ENCODE measurements around the gene CAMTA1. TPM values are rescaled to one million over a fixed set of nuclear protein-coding genes. Genes with fewer than 3 reads are reported as not detected.

Gene CAMTA1
- polyA plus RNA-seq, 1 donor from 2014 or later: 162 TPM

DNA sequence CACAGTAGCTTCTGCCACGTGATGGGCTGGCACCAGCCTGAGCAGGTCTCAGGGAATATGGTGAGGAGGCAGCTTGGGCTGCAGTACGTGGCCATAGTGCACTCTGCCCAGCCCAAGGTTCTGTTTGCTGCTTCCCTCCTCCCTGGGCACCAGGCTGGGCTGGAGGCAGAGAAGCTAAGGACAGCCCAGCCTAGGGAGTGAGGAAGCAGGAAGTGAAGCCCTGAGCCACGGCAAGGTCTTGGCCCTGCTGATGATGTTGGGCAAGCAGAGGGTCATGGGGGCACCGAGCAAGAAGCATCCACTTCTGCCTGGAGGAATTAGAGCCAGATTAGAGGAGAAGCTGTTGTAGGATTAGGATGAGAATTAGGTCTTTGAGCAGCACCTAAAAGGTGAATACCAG is 659.1 kb downstream of the CAMTA1 start:
- no peaks in the 10 kb centered on the region for H3F3A ChIP-seq (ENCODE audit: insufficient read depth, low read length, poor library complexity, severe bottlenecking)
- H3K79me2 ChIP-seq (replicated peaks; ENCODE audit: insufficient read depth, low read length): no peaks in the 10 kb centered on the region
- H3K9ac ChIP-seq (ENCODE audit: low read length): no peak overlapping the region
- no peaks in the 10 kb centered on the region for H3K27me3 ChIP-seq (ENCODE audit: insufficient read depth, low read depth, low read length)
- no peak overlapping the region for H3K4me3 ChIP-seq (ENCODE audit: low read length)
- H4K20me1 ChIP-seq (ENCODE audit: insufficient read depth): no peaks in the 10 kb centered on the region
- H3K9me2 ChIP-seq (ENCODE audit: insufficient read depth, low read length): no peaks in the 10 kb centered on the region
- no peak overlapping the region for H3K4me2 ChIP-seq (ENCODE audit: low read length)
- no peaks in the 10 kb centered on the region for H3K36me3 ChIP-seq (ENCODE audit: insufficient read depth, low read length)
- no peak overlapping the region for H2AFZ ChIP-seq (ENCODE audit: low read depth, low read length)
- TF ChIP-seq, protein P1, sequence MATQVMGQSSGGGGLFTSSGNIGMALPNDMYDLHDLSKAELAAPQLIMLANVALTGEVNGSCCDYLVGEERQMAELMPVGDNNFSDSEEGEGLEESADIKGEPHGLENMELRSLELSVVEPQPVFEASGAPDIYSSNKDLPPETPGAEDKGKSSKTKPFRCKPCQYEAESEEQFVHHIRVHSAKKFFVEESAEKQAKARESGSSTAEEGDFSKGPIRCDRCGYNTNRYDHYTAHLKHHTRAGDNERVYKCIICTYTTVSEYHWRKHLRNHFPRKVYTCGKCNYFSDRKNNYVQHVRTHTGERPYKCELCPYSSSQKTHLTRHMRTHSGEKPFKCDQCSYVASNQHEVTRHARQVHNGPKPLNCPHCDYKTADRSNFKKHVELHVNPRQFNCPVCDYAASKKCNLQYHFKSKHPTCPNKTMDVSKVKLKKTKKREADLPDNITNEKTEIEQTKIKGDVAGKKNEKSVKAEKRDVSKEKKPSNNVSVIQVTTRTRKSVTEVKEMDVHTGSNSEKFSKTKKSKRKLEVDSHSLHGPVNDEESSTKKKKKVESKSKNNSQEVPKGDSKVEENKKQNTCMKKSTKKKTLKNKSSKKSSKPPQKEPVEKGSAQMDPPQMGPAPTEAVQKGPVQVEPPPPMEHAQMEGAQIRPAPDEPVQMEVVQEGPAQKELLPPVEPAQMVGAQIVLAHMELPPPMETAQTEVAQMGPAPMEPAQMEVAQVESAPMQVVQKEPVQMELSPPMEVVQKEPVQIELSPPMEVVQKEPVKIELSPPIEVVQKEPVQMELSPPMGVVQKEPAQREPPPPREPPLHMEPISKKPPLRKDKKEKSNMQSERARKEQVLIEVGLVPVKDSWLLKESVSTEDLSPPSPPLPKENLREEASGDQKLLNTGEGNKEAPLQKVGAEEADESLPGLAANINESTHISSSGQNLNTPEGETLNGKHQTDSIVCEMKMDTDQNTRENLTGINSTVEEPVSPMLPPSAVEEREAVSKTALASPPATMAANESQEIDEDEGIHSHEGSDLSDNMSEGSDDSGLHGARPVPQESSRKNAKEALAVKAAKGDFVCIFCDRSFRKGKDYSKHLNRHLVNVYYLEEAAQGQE (IDR thresholded peaks at IDR 0.05; ENCODE audit: borderline replicate concordance): no peak
- TF ChIP-seq TAF1 (IDR thresholded peaks at IDR 0.05; ENCODE audit: low read depth): no peak
- TF ChIP-seq EZH2 (IDR thresholded peaks at IDR 0.05; ENCODE audit: borderline replicate concordance, insufficient read depth, low read length, poor library complexity, severe bottlenecking): no peak
- no peak for TF ChIP-seq SMC3 (conservative IDR thresholded peaks at IDR 0.05; ENCODE audit: poor library complexity)
- no peak for TF ChIP-seq MXI1 (conservative IDR thresholded peaks at IDR 0.05; ENCODE audit: poor library complexity, severe bottlenecking)
- no peak for TF ChIP-seq RAD21 (conservative IDR thresholded peaks at IDR 0.05)
- TF ChIP-seq, protein P2, sequence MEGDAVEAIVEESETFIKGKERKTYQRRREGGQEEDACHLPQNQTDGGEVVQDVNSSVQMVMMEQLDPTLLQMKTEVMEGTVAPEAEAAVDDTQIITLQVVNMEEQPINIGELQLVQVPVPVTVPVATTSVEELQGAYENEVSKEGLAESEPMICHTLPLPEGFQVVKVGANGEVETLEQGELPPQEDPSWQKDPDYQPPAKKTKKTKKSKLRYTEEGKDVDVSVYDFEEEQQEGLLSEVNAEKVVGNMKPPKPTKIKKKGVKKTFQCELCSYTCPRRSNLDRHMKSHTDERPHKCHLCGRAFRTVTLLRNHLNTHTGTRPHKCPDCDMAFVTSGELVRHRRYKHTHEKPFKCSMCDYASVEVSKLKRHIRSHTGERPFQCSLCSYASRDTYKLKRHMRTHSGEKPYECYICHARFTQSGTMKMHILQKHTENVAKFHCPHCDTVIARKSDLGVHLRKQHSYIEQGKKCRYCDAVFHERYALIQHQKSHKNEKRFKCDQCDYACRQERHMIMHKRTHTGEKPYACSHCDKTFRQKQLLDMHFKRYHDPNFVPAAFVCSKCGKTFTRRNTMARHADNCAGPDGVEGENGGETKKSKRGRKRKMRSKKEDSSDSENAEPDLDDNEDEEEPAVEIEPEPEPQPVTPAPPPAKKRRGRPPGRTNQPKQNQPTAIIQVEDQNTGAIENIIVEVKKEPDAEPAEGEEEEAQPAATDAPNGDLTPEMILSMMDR (IDR thresholded peaks at IDR 0.05; ENCODE audit: poor library complexity, severe bottlenecking): no peak
- TF ChIP-seq EP300 (conservative IDR thresholded peaks at IDR 0.05; ENCODE audit: poor library complexity, severe bottlenecking): no peak
- H3K27ac ChIP-seq (ENCODE audit: low read length): no peak overlapping the region
- H3K9me3 ChIP-seq (ENCODE audit: low read length): no peaks in the 10 kb centered on the region

DNA sequence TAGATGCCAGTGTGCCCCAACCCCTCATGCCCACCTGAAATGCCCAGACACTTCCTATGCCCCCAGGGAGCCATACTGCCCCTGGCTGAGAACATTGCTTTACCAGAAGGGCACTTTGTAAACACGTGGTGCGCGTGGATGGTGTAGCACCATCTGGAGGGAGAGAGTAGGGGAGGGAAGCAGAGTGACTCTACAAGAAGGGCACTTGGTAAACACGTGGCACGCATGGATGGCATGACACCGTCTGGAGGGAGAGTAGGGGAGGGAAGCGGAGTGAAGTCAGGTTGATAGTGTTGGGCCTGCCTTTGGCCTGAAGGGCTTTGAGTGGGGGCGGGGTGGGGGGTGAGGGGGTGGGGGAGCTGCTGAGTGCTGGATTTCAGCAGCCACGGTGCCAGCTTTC is 661.8 kb downstream of the CAMTA1 start:
- H3K9me3 ChIP-seq (ENCODE audit: low read length): no peaks in the 10 kb centered on the region
- no peaks in the 10 kb centered on the region for H3F3A ChIP-seq (ENCODE audit: insufficient read depth, low read length, poor library complexity, severe bottlenecking)
- H3K36me3 ChIP-seq (ENCODE audit: insufficient read depth, low read length): no peaks in the 10 kb centered on the region
- no peak overlapping the region for H2AFZ ChIP-seq (ENCODE audit: low read depth, low read length)
- no peaks in the 10 kb centered on the region for H3K79me2 ChIP-seq (replicated peaks; ENCODE audit: insufficient read depth, low read length)
- TF ChIP-seq TAF1 (IDR thresholded peaks at IDR 0.05; ENCODE audit: low read depth): no peak
- H3K27me3 ChIP-seq (ENCODE audit: insufficient read depth, low read depth, low read length): no peaks in the 10 kb centered on the region
- H4K20me1 ChIP-seq (ENCODE audit: insufficient read depth): no peaks in the 10 kb centered on the region
- no peak overlapping the region for H3K27ac ChIP-seq (ENCODE audit: low read length)
- H3K9me2 ChIP-seq (ENCODE audit: insufficient read depth, low read length): no peaks in the 10 kb centered on the region
- H3K4me3 ChIP-seq (ENCODE audit: low read length): no peak overlapping the region
- no peak overlapping the region for H3K9ac ChIP-seq (ENCODE audit: low read length)
- no peak overlapping the region for H3K4me2 ChIP-seq (ENCODE audit: low read length)

DNA sequence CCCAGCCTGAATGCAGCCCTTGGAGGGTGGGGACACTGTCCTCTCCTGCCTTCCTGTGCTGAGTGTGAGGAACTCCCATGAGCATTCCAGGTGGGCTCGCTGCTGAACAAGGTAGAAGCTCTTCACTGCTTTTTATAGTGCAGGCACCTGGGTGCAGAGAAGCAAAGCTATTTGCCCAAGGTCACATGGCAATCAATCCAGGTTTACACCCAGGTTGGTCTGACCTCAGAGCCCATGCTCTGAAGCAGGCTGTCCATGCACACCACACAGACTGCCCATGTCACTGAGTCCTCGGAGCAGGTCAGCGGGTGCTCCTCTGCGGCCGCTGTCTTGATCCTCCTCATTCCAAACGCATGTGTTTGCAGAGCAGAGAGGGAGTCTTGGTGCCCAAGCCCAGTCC is 662.5 kb downstream of the CAMTA1 start:
- Histone ChIP-seq H4K20me1 (ENCODE audit: insufficient read depth) (no peaks in the 10 kb centered on the region), H2AFZ (ENCODE audit: low read depth, low read length) (no peak overlapping the region), H3K9ac (ENCODE audit: low read length) (no peak overlapping the region), H3K27me3 (ENCODE audit: insufficient read depth, low read depth, low read length) (no peaks in the 10 kb centered on the region), H3K36me3 (ENCODE audit: insufficient read depth, low read length) (no peaks in the 10 kb centered on the region), H3K4me2 (ENCODE audit: low read length) (no peak overlapping the region), H3K79me2 (replicated peaks; ENCODE audit: insufficient read depth, low read length) (no peaks in the 10 kb centered on the region), H3K27ac (ENCODE audit: low read length) (no peak overlapping the region), H3K9me3 (ENCODE audit: low read length) (no peaks in the 10 kb centered on the region), H3K9me2 (ENCODE audit: insufficient read depth, low read length) (no peaks in the 10 kb centered on the region), H3K4me3 (ENCODE audit: low read length) (no peak overlapping the region), H3F3A (ENCODE audit: insufficient read depth, low read length, poor library complexity, severe bottlenecking) (no peaks in the 10 kb centered on the region)
- TF ChIP-seq, protein P1 (IDR thresholded peaks at IDR 0.05; ENCODE audit: borderline replicate concordance): no peak
- TF ChIP-seq, protein P2 (IDR thresholded peaks at IDR 0.05; ENCODE audit: poor library complexity, severe bottlenecking): no peak
- TF ChIP-seq EP300 (conservative IDR thresholded peaks at IDR 0.05; ENCODE audit: poor library complexity, severe bottlenecking): no peak
- TF ChIP-seq EZH2 (IDR thresholded peaks at IDR 0.05; ENCODE audit: borderline replicate concordance, insufficient read depth, low read length, poor library complexity, severe bottlenecking): no peak
- TF ChIP-seq MXI1 (conservative IDR thresholded peaks at IDR 0.05; ENCODE audit: poor library complexity, severe bottlenecking): no peak
- no peak for TF ChIP-seq RAD21 (conservative IDR thresholded peaks at IDR 0.05)
- no peak for TF ChIP-seq SMC3 (conservative IDR thresholded peaks at IDR 0.05; ENCODE audit: poor library complexity)
- no peak for TF ChIP-seq POLR2AphosphoS5 (IDR thresholded peaks at IDR 0.05)
- no peak for TF ChIP-seq TAF1 (IDR thresholded peaks at IDR 0.05; ENCODE audit: low read depth)

Measured in neural cell (in vitro differentiated cells).